MM.1S (cell line): ENCODE data around the gene CYP19A1.

Experiments
- CTCF ChIP-seq: fragments of 300-600 bp; sonication (generic); IDR thresholded peaks from 2 replicates; pipeline ENCODE4 v1.5.1; 2016; ENCODE audit warnings: antibody characterized with exemption, low read length, mixed read lengths
- EZH2 ChIP-seq: fragments of 300-600 bp; sonication (generic); optimal IDR thresholded peaks from 2 replicates; pipeline ENCODE3; 2017; ENCODE audit warnings: low read depth, mild to moderate bottlenecking, antibody characterized with exemption, low read length, mixed read lengths
- EZH2phosphoT487 ChIP-seq: fragments of 300-600 bp; sonication (generic); IDR thresholded peaks from 2 replicates; pipeline ENCODE4 v1.6.1; 2018; ENCODE audit warnings: antibody characterized with exemption, low read length

- TF ChIP-seq CTCF (no peak), EZH2 (no peak), EZH2phosphoT487 (no peak)
These were observed 169.7 kb downstream of the CYP19A1 start for GRCh38 chr15:51168700-51169099.
